Omental fat pad (tissue), 4 donors: Measurements from ENCODE around the gene FALEC. TPM values are rescaled to one million over a fixed set of nuclear protein-coding genes. Genes with fewer than 3 reads are reported as not detected.

Source experiments
- ATAC-seq: fragments of 150-250 bp; one replicate; pipeline ENCODE4 v1.9.1; 2016; ENCODE audit warnings: mild to moderate bottlenecking, moderate library complexity; ENCODE audit not compliant: low FRiP score
- DNase-seq: peaks from one replicate; pipeline ENCODE4 v3.0.0-alpha.2; 2019; ENCODE audit warnings: low spot score
- CTCF ChIP-seq, 3 donors: fragments of 450-650 bp; IDR thresholded peaks; one replicate each; pipeline ENCODE4 v1.5.1; 2016 to 2017; ENCODE audit warnings: antibody characterized with exemption in 3 of 3, mild to moderate bottlenecking in 3 of 3, moderate library complexity in 2 of 3
- total RNA-seq, 4 donors: library from RNA; depleted of rRNA; stranded (reverse); fragments of >200 nt; gene quantifications; one replicate each; pipeline ENCODE4 v1.1.0, GENCODE V29; 2016

FALEC gene
- total RNA-seq, 4 donors from 2014 or later = not detected

- ATAC-seq = no peak
- no peak for DNase-seq
- TF ChIP-seq CTCF (IDR thresholded peaks at IDR 0.05) = no peak
These were observed 27.8 kb upstream of the FALEC start for GRCh38 chr1:150487763-150488115.

- TF ChIP-seq CTCF (IDR thresholded peaks at IDR 0.05) = no peak
- ATAC-seq (no peak), DNase-seq (no peak)
These were observed 22.4 kb upstream of the FALEC start for GRCh38 chr1:150493175-150493574.

GRCh38 chr1:150498342-150498741, 17.2 kb upstream of the FALEC start:
- ATAC-seq (no peak), DNase-seq (no peak)
- TF ChIP-seq CTCF (IDR thresholded peaks at IDR 0.05) = no peak

GRCh38 chr1:150505431-150505830, 10.1 kb upstream of the FALEC start:
- no peak for DNase-seq

GRCh38 chr1:150507912-150508864, 7.4 kb upstream of the FALEC start, which contains the start of gene ECM1:
Gene ECM1 (plus strand): TSS chr1:150508109. CDS start chr1:150508210, 101 bp downstream.
- DNase-seq = no peak
- peak; percentile 50 for ATAC-seq
- TF ChIP-seq CTCF (IDR thresholded peaks at IDR 0.05) = no peak

More at GRCh38 chr1:150505431-150505830, 10.1 kb upstream of the FALEC start:
- ATAC-seq = no peak
- no peak for TF ChIP-seq CTCF (IDR thresholded peaks at IDR 0.05)

GRCh38 chr1:150508982-150509381, 6.6 kb upstream of the FALEC start:
- no peak for TF ChIP-seq CTCF (IDR thresholded peaks at IDR 0.05)
- DNase-seq = no peak
- no peak for ATAC-seq

GRCh38 chr1:150511551-150511950, 4.0 kb upstream of the FALEC start:
- ATAC-seq (no peak), DNase-seq (no peak)
- TF ChIP-seq CTCF (IDR thresholded peaks at IDR 0.05) = no peak
